Testis (tissue), 2 donors: ENCODE measurements around the gene COPB2.

Experiments used
- POLR2A ChIP-seq: fragments of 450-650 bp; IDR thresholded peaks from one replicate; pipeline ENCODE4 v1.6.1; 2017; ENCODE audit warnings: antibody characterized with exemption, mild to moderate bottlenecking, moderate library complexity
- TF ChIP-seq, protein P1 (sequence below), 3 experiments: fragments of 450-650 bp in 2 of 3; fragments of 200-600 bp in 1 of 3; sonication (generic) in 1 of 3; IDR thresholded peaks; one replicate each; pipeline ENCODE4 v1.5.1; 2016 to 2019; ENCODE audit warnings: antibody characterized with exemption in 3 of 3, mild to moderate bottlenecking in 2 of 3, moderate library complexity in 1 of 3

DNA sequence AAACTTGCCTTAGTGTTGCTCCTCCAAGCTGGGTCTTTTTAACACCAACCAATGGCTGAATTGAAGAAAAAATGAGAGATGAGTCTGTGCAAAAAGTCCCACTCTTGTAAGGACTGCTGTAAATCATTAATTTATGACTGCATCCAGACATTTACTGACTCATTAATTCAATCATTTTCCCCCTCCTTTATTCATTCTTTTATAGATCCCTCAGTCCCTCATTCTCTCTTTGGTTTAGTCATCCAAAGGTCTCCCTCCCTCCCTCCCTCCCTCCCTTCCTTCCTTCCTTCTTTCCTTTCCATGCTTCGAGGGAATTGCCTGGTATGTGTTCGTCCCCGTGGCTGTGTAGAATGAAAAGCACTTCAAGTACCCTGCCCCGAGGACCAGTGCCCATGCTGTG lies 80.9 kb downstream of the COPB2 start:
- TF ChIP-seq POLR2A: no peak
- TF ChIP-seq, protein P1, sequence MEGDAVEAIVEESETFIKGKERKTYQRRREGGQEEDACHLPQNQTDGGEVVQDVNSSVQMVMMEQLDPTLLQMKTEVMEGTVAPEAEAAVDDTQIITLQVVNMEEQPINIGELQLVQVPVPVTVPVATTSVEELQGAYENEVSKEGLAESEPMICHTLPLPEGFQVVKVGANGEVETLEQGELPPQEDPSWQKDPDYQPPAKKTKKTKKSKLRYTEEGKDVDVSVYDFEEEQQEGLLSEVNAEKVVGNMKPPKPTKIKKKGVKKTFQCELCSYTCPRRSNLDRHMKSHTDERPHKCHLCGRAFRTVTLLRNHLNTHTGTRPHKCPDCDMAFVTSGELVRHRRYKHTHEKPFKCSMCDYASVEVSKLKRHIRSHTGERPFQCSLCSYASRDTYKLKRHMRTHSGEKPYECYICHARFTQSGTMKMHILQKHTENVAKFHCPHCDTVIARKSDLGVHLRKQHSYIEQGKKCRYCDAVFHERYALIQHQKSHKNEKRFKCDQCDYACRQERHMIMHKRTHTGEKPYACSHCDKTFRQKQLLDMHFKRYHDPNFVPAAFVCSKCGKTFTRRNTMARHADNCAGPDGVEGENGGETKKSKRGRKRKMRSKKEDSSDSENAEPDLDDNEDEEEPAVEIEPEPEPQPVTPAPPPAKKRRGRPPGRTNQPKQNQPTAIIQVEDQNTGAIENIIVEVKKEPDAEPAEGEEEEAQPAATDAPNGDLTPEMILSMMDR (IDR thresholded peaks at IDR 0.05): no peak
